T-helper 17 cell (primary cell): Measurements from ENCODE around the gene DNLZ. TPM values are rescaled to one million over a fixed set of nuclear protein-coding genes. Genes with fewer than 3 reads are reported as not detected.

Experiments
- ATAC-seq: fragments of 150-1000 bp; cut with Tn5 transposase; 2 replicates; pipeline ENCODE4 v1.10.0; 2021; ENCODE audit warnings: mild to moderate bottlenecking, moderate library complexity
- DNase-seq, 3 donors: peaks; one replicate each; pipeline versions ENCODE4 v3.0.0 to v3.0.0-alpha.2; 2020 to 2021
- H3K9me3 ChIP-seq: one replicate; pipeline ENCODE4 v1.7.0; 2013; ENCODE audit warnings: low read length, mild to moderate bottlenecking; ENCODE audit not compliant: control insufficient read depth, poor library complexity, severe bottlenecking
- H3K27ac Mint-ChIP-seq: one replicate; pipeline ENCODE4 v1.8.0; 2022; ENCODE audit warnings: mild to moderate bottlenecking, moderate library complexity, mixed read lengths
- H3K27me3 Mint-ChIP-seq: one replicate; pipeline ENCODE4 v1.8.0; 2022; ENCODE audit warnings: mixed read lengths
- H3K36me3 Mint-ChIP-seq: one replicate; pipeline ENCODE4 v1.8.0; 2022; ENCODE audit warnings: low read depth, mixed read lengths
- H3K4me1 Mint-ChIP-seq: one replicate; pipeline ENCODE4 v1.8.0; 2022; ENCODE audit warnings: mild to moderate bottlenecking, mixed read lengths
- H3K4me3 Mint-ChIP-seq: one replicate; pipeline ENCODE4 v1.8.0; 2022; ENCODE audit warnings: mild to moderate bottlenecking, moderate library complexity, mixed read lengths
- total RNA-seq, 4 donors: library from RNA in 2 of 4; stranded (reverse) in 2 of 4; gene quantifications; one replicate each; pipeline ENCODE4 v1.2.3 and lab custom pipeline; 2022 to 2026

DNLZ gene
- total RNA-seq, 2 donors from 2014 or later, result 19.3 to 28.6 TPM

DNA sequence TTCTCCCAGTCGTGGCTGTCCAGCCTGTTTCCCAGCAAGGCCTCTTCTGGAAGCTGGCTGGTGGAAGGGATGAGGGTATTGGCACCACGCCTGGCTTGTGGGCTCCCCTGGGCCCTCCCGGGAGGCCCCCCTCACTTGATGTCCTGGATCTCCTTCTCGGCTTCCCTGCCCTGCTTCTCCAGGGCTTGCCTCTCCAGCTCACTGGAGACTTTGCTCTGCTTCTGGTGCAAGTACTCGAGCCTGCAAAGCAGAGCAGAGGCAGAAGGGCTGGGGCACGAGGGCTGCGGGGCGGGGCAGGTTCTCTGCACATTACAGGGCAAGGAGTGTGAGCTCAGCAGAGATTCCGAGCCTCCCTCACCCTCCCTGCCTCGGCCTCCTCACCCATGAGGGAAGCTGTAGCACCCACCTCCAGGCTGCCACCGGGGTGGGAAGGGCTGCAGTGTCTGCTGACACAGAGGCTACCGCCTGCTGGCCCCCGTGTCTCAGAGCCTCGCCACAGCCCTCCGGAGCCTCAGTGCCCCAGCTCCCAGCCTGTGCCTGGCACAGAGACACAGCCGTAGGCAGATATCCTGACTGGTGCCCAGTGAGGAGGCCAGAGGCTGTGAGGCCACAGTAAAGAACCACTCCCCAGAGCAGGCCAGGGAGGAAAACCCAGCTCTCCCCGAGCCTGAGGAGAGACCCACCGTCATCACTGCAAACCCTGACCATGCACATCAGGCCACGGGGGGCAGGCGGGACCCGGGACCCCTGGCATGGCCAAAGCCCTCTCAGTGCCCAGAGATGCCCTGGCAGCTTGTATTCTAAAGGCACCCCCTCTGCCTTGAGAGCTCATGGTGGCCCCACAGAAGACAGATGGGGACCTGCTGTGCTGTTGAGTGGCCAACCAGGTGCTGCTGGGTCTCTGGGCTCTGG, 29.2 kb upstream of the DNLZ start:
- H3K27me3 Mint-ChIP-seq, result no peaks in the 10 kb centered on the region
- ATAC-seq, result no peak
- H3K36me3 Mint-ChIP-seq, result peaks cover 6% of the 10 kb centered on the region
- no peak overlapping the region for H3K27ac Mint-ChIP-seq
- peaks cover 6% of the 10 kb centered on the region for H3K4me1 Mint-ChIP-seq
- no peak for DNase-seq
- no peak overlapping the region for H3K4me3 Mint-ChIP-seq
- H3K9me3 ChIP-seq, result no peaks in the 10 kb centered on the region

DNA sequence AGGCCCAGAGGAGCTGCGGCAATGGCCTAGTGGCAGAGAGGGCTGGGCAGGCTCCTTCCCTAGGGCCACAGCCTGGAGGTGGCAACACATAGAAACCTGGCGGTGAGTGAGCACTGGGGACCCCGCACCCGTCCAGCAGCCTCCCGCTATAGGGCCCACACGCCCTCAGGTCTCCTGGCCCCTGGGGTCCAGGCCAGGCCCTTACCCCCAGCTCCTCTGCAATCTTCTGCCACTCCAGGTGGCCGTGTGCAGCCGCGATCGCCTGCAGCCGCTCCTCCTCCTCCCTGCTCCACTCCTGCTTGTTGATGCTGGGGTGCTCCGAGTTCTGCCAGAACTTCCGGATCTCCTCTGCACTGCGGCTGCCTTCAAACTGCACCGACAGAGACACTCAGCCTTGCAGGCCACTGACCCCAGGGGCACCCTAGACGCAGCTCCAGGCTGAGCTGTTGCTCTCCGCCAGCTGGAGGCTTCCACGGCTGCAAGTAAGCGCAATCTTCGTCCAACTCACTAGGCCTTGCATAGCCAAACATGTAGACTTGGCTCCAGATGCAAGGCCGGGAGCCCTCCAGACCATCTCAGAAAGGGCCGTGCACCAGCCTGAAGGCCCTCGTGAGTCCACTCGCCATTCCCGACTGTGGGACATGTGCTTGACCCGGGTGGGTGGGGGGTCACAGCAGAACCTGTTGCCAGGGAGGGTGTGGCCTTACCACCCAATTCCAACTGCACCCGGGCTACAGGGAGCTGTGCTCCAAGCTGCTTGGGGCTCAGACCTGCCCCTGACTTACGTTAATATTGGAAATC, 28.4 kb upstream of the DNLZ start:
- peaks cover 6% of the 10 kb centered on the region for H3K36me3 Mint-ChIP-seq

GRCh38 chr9:136389396-136389795, 25.9 kb upstream of the DNLZ start:
- DNase-seq (no peak), ATAC-seq (no peak)
- H3K9me3 ChIP-seq, result no peaks in the 10 kb centered on the region
- no peak overlapping the region for H3K4me3 Mint-ChIP-seq
- no peaks in the 10 kb centered on the region for H3K27me3 Mint-ChIP-seq
- no peak overlapping the region for H3K27ac Mint-ChIP-seq
- H3K4me1 Mint-ChIP-seq, result peaks cover 15% of the 10 kb centered on the region
- H3K36me3 Mint-ChIP-seq, result peaks cover 6% of the 10 kb centered on the region

More for the DNA sequence above, 28.4 kb upstream of the DNLZ start:
- no peak for DNase-seq
- no peaks in the 10 kb centered on the region for H3K9me3 ChIP-seq
- Mint-ChIP-seq H3K27ac (no peak overlapping the region), H3K27me3 (no peaks in the 10 kb centered on the region), H3K4me3 (no peak overlapping the region), H3K4me1 (peaks cover 6% of the 10 kb centered on the region)
- ATAC-seq, result no peak

DNA sequence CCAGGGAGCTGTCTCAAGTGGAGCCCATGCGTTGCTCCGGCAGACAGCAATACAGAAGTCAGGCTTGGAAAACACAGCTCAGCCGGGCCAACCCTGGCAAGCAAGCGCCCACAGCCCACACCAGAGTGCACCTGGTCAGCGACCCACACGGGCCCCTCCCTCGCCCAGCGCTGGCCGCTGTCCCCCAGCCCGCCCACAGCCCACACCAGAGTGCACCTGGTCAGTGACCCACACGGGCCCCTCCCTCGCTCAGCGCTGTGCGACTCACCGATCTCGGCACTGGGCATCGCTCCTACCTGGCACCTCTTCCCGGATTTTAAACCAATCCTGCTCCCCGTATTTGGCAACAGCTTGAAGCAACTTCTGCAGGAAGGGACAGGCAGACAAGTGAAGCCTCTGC, 23.7 kb upstream of the DNLZ start:
- DNase-seq (no peak), ATAC-seq (no peak)
- peaks cover 6% of the 10 kb centered on the region for H3K36me3 Mint-ChIP-seq
- H3K27ac Mint-ChIP-seq, result no peak overlapping the region
- H3K9me3 ChIP-seq, result no peaks in the 10 kb centered on the region
- peaks cover 15% of the 10 kb centered on the region for H3K4me1 Mint-ChIP-seq
- no peaks in the 10 kb centered on the region for H3K27me3 Mint-ChIP-seq
- H3K4me3 Mint-ChIP-seq, result no peak overlapping the region

GRCh38 chr9:136386018-136386417, 22.5 kb upstream of the DNLZ start:
- no peak for ATAC-seq
- DNase-seq, result no peak
- no peak overlapping the region for H3K4me3 Mint-ChIP-seq
- peak overlapping the region; percentile 37 for H3K27ac Mint-ChIP-seq
- H3K4me1 Mint-ChIP-seq, result peaks cover 10% of the 10 kb centered on the region
- H3K36me3 Mint-ChIP-seq, result peaks cover 2% of the 10 kb centered on the region
- H3K9me3 ChIP-seq, result no peaks in the 10 kb centered on the region
- no peaks in the 10 kb centered on the region for H3K27me3 Mint-ChIP-seq

DNA sequence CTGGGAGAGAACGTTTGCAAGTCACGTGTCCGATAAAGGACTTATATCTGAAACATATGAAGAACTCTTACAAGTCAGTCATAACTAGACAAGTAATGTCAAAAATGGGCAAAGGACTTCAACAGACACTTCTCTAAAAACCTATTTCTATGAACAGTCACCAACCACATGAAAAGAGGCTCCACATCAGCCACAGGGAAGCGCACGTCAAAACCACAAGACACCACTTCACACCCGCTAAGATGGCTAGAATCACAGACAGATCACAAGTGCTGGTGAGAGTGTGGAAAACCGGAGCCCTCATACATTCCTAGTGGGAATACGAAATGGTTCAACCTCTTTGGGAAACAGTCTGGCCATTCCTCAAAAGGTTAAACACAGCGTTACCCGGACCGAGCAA, 21.5 kb upstream of the DNLZ start:
- ATAC-seq (peak; percentile 88), DNase-seq (peak in 1 of 3 donors; percentile 31)
- no peaks in the 10 kb centered on the region for H3K9me3 ChIP-seq
- Mint-ChIP-seq H3K4me3 (peak overlapping the region; percentile 77), H3K4me1 (peaks cover 10% of the 10 kb centered on the region), H3K27me3 (no peaks in the 10 kb centered on the region), H3K36me3 (peaks cover 2% of the 10 kb centered on the region), H3K27ac (peak overlapping the region; percentile 69)

DNA sequence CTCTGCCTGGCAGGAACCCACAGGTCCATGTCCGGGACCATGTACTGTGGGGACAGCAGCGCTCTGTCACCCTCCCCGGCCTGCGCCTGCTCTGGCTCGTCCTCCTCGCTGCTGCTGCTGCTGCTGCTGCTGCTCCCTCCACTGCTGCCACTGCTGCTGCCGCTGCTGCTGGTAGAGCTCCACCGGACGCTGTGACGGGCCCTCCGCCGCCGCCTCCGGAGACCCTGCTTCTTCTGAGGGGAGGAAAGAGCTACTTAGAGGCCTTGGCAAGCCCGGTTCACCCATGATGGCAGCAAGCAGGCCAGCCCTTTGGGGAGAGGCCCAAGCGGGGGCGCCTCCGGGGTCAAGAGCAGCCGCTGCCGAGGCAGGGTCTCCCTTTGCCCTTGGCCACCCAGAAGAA, 19.9 kb upstream of the DNLZ start:
- H3K4me1 Mint-ChIP-seq, result peaks cover 8% of the 10 kb centered on the region
- no peak for ATAC-seq

DNA sequence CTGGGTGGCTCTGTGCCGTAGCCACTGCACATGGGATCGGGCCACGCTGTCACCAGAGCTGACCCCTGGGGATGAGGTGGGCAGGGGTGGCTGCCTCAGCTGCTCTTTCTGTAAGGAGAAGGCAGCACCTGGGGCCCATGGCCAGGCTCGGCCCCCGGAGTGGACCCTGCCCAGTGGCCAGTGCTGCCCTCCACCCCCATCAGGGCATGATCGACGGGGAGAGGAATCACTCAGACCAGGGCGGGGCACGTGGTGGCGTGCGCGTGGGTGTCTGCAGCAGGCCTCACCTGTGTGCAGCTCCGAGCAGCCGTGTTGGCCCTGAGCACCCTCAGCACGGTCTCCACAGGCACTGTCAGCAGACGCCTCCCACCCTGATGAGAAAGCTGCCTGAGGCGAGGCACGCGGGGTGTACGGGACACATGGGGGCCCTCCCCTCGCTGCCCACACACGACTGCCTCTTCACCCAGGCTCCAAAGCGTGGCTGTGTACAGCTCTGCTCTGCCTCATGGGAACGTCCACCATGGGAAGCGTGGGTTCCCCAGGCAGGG, 18.5 kb upstream of the DNLZ start:
- Mint-ChIP-seq H3K4me1 (peaks cover 8% of the 10 kb centered on the region), H3K36me3 (no peaks in the 10 kb centered on the region), H3K27me3 (no peaks in the 10 kb centered on the region), H3K27ac (no peak overlapping the region), H3K4me3 (no peak overlapping the region)
- DNase-seq (no peak), ATAC-seq (no peak)
- no peaks in the 10 kb centered on the region for H3K9me3 ChIP-seq

More for the DNA sequence above, 19.9 kb upstream of the DNLZ start:
- Mint-ChIP-seq H3K27ac (no peak overlapping the region), H3K36me3 (no peaks in the 10 kb centered on the region), H3K4me3 (no peak overlapping the region), H3K27me3 (no peaks in the 10 kb centered on the region)
- DNase-seq, result no peak
- H3K9me3 ChIP-seq, result no peaks in the 10 kb centered on the region

DNA sequence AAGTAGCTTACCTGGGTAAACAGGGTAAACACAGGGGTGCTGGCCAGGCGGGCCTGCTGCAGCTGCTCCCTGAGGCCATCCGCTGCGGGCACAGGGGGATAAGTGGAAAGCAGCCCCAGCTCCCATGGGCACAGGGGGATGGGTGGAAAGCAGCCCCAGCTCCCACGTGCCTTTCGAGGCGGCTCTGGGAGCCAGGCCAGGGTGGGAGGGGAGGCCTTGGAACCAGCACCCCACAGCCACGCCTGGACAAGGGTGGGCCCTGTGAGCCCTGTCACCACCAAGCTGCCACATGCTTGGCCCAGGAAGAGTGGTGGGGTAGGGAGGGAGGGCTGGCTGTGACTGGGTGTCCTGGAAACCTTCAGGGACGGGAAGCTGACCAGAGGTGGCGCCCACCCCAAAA, 17.8 kb upstream of the DNLZ start:
- H3K9me3 ChIP-seq, result no peaks in the 10 kb centered on the region
- Mint-ChIP-seq H3K27ac (no peak overlapping the region), H3K4me1 (peaks cover 8% of the 10 kb centered on the region), H3K36me3 (no peaks in the 10 kb centered on the region), H3K4me3 (no peak overlapping the region), H3K27me3 (no peaks in the 10 kb centered on the region)
- no peak for ATAC-seq
- DNase-seq, result no peak

GRCh38 chr9:136380381-136380780, 16.8 kb upstream of the DNLZ start:
- H3K4me1 Mint-ChIP-seq, result peaks cover 6% of the 10 kb centered on the region
- no peaks in the 10 kb centered on the region for H3K9me3 ChIP-seq
- no peak for ATAC-seq
- H3K27me3 Mint-ChIP-seq, result no peaks in the 10 kb centered on the region
- no peak for DNase-seq
- no peaks in the 10 kb centered on the region for H3K36me3 Mint-ChIP-seq
- no peak overlapping the region for H3K27ac Mint-ChIP-seq
- H3K4me3 Mint-ChIP-seq, result no peak overlapping the region

GRCh38 chr9:136379891-136380290, 16.3 kb upstream of the DNLZ start:
- Mint-ChIP-seq H3K4me1 (peaks cover 3% of the 10 kb centered on the region), H3K27ac (no peak overlapping the region), H3K36me3 (no peaks in the 10 kb centered on the region), H3K4me3 (no peak overlapping the region), H3K27me3 (no peaks in the 10 kb centered on the region)
- no peak for ATAC-seq
- H3K9me3 ChIP-seq, result no peaks in the 10 kb centered on the region
- DNase-seq, result no peak

DNA sequence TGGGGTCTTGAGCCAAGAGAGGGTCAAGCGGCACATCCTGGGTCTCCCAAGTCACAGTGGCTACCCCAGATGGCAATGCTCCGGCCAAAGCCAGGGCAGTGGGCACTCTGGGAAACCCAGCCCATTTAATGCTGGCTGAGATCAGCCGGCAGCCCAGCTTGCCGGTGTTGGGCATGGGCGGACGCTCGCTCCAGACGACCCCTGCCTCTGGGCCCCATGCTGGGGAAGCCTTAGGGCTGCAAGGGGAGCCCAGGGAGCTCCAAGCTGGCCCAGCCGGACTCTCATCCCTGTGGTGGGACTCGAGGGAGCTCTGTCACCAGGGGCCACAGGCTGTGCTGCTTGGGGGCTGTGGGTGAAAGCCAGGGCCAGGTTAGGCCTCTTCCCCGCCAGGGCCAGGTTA, 15.9 kb upstream of the DNLZ start:
- ATAC-seq (no peak), DNase-seq (no peak)
- Mint-ChIP-seq H3K27me3 (no peaks in the 10 kb centered on the region), H3K4me3 (no peak overlapping the region), H3K36me3 (no peaks in the 10 kb centered on the region), H3K4me1 (no peaks in the 10 kb centered on the region), H3K27ac (no peak overlapping the region)
- no peaks in the 10 kb centered on the region for H3K9me3 ChIP-seq

DNA sequence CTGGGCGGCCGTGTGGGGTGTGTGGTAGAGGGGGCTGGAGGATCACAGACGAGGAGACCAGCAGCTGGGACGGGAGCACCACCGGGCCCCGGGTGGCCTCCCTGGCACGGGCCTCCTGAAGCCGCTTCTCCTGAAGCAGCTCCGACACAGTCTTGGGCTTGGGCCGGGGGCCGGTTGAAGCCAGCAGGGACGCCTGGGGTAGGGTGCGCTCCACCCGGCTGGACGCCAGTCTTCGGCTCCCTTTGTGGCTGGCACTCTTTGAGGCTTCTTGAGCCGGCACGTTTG, 15.4 kb upstream of the DNLZ start:
- no peak for ATAC-seq
- Mint-ChIP-seq H3K36me3 (no peaks in the 10 kb centered on the region), H3K4me3 (no peak overlapping the region), H3K4me1 (no peaks in the 10 kb centered on the region), H3K27me3 (no peaks in the 10 kb centered on the region), H3K27ac (no peak overlapping the region)
- no peak for DNase-seq
- H3K9me3 ChIP-seq, result no peaks in the 10 kb centered on the region
